Measurements from ENCODE around the gene CRTAC1. TPM values are rescaled to one million over a fixed set of nuclear protein-coding genes. Genes with fewer than 3 reads are reported as not detected.
"Not testable (repeated sequence)": the region's sequence is repeated elsewhere in the genome, so short reads cannot be mapped to it uniquely, and the experiment has no call there.

CRTAC1 gene
- total RNA-seq, 1 donor from 2014 or later = 2.3 TPM

DNA sequence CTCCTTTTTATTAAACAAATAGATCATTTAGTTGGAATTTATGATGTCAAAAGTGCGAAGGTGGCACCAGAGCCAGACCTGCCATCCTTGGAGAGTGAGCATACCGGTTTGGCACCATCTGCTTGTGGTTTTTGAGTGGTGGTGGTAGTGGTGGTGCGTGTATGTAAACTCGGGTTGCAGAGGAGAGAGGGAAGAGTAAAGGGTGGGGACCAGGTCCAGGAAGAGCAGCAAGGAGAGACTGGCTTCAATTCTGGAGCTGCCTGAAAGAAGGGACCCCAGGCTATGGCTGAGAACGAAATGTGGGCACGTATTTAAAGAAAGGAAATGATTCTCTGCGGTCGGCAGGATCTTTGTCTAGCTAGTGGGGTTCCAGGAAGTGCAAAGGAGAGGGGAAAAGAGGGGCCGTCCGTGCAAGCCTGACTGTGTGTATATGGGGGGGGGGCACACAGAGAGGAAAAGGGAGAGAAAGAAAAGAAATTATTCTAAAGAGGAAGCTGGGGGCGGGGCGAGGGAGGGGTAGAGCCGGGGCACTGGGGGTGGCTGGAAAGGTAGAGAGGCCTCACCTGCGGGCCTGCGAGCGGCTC, 181.2 kb downstream of the CRTAC1 start:
- peak overlapping the region; percentile 66 for H3K4me3 ChIP-seq
- H3K4me1 ChIP-seq = peaks cover 9% of the 10 kb centered on the region
- H3K9me3 ChIP-seq (replicated peaks) = no peaks in the 10 kb centered on the region
- H3K27ac ChIP-seq (replicated peaks) = no peak overlapping the region
- TF ChIP-seq, protein P1, sequence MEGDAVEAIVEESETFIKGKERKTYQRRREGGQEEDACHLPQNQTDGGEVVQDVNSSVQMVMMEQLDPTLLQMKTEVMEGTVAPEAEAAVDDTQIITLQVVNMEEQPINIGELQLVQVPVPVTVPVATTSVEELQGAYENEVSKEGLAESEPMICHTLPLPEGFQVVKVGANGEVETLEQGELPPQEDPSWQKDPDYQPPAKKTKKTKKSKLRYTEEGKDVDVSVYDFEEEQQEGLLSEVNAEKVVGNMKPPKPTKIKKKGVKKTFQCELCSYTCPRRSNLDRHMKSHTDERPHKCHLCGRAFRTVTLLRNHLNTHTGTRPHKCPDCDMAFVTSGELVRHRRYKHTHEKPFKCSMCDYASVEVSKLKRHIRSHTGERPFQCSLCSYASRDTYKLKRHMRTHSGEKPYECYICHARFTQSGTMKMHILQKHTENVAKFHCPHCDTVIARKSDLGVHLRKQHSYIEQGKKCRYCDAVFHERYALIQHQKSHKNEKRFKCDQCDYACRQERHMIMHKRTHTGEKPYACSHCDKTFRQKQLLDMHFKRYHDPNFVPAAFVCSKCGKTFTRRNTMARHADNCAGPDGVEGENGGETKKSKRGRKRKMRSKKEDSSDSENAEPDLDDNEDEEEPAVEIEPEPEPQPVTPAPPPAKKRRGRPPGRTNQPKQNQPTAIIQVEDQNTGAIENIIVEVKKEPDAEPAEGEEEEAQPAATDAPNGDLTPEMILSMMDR (IDR thresholded peaks at IDR 0.05; ENCODE audit: borderline replicate concordance) = no peak
- H3K36me3 ChIP-seq = no peaks in the 10 kb centered on the region
- DNase-seq = no peak
- peaks cover 95% of the 10 kb centered on the region for H3K27me3 ChIP-seq (ENCODE audit: low read depth)
- intact Hi-C loops (cut with micrococcal nuclease) = no loop called here

GRCh38 chr10:97844678-97845077, 185.7 kb downstream of the CRTAC1 start:
- peaks cover 12% of the 10 kb centered on the region for H3K4me1 ChIP-seq
- H3K36me3 ChIP-seq = no peaks in the 10 kb centered on the region
- no peak overlapping the region for H3K27ac ChIP-seq (replicated peaks)
- H3K27me3 ChIP-seq (ENCODE audit: low read depth) = peaks cover 53% of the 10 kb centered on the region
- TF ChIP-seq, protein P1 (IDR thresholded peaks at IDR 0.05; ENCODE audit: borderline replicate concordance) = no peak
- intact Hi-C loops (cut with micrococcal nuclease) = no loop called here
- no peaks in the 10 kb centered on the region for H3K9me3 ChIP-seq (replicated peaks)
- H3K4me3 ChIP-seq = no peak overlapping the region
- no peak for DNase-seq

DNA sequence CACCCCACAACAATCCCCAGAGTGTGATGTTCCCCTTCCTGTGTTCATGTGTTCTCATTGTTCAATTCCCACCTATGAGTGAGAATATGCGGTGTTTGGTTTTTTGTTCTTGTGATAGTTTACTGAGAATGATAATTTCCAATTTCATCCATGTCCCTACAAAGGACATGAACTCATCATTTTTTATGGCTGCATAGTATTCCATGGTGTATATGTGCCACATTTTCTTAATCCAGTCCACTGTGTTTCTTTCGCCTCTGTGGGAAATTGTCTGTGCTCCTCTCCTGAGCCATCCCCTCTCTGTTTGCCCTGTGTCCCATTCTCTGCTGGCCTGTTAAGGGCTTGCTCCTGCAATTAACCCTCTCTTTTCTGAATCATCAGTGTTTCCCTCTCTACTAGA, 186.4 kb downstream of the CRTAC1 start:
- peaks cover 48% of the 10 kb centered on the region for H3K27me3 ChIP-seq (ENCODE audit: low read depth)
- H3K9me3 ChIP-seq (replicated peaks); intact Hi-C loops (cut with micrococcal nuclease); DNase-seq; H3K4me3 ChIP-seq; H3K27ac ChIP-seq (replicated peaks); H3K36me3 ChIP-seq: not testable (repeated sequence)
- H3K4me1 ChIP-seq = peaks cover 12% of the 10 kb centered on the region

GRCh38 chr10:97843281-97843671, 187.1 kb downstream of the CRTAC1 start:
- intact Hi-C loops (cut with micrococcal nuclease) = no loop called here
- TF ChIP-seq, protein P1 (IDR thresholded peaks at IDR 0.05; ENCODE audit: borderline replicate concordance) = no peak
- Histone ChIP-seq H3K4me3 (no peak overlapping the region), H3K27me3 (ENCODE audit: low read depth) (peaks cover 41% of the 10 kb centered on the region), H3K4me1 (peaks cover 12% of the 10 kb centered on the region), H3K27ac (replicated peaks) (no peak overlapping the region), H3K36me3 (no peaks in the 10 kb centered on the region), H3K9me3 (replicated peaks) (no peaks in the 10 kb centered on the region)
- DNase-seq = no peak

- Histone ChIP-seq H3K9me3 (replicated peaks) (no peaks in the 10 kb centered on the region), H3K36me3 (no peaks in the 10 kb centered on the region), H3K4me1 (peaks cover 12% of the 10 kb centered on the region), H3K4me3 (no peak overlapping the region), H3K27me3 (ENCODE audit: low read depth) (peaks cover 41% of the 10 kb centered on the region), H3K27ac (replicated peaks) (no peak overlapping the region)
- intact Hi-C loops (cut with micrococcal nuclease) = no loop called here
- TF ChIP-seq, protein P1 (IDR thresholded peaks at IDR 0.05; ENCODE audit: borderline replicate concordance) = no peak
- no peak for DNase-seq
Observed at GRCh38 chr10:97842656-97843280, 187.7 kb downstream of the CRTAC1 start.

GRCh38 chr10:97842114-97842513, 188.3 kb downstream of the CRTAC1 start:
- H3K4me3 ChIP-seq; H3K9me3 ChIP-seq (replicated peaks); H3K36me3 ChIP-seq; intact Hi-C loops (cut with micrococcal nuclease); H3K27ac ChIP-seq (replicated peaks); DNase-seq: not testable (repeated sequence)
- Histone ChIP-seq H3K27me3 (ENCODE audit: low read depth) (peaks cover 42% of the 10 kb centered on the region), H3K4me1 (peaks cover 12% of the 10 kb centered on the region)

- H3K4me1 ChIP-seq = peaks cover 12% of the 10 kb centered on the region
- H3K9me3 ChIP-seq (replicated peaks); intact Hi-C loops (cut with micrococcal nuclease); DNase-seq; H3K4me3 ChIP-seq; H3K27ac ChIP-seq (replicated peaks); H3K36me3 ChIP-seq: not testable (repeated sequence)
- H3K27me3 ChIP-seq (ENCODE audit: low read depth) = peaks cover 42% of the 10 kb centered on the region
Observed at GRCh38 chr10:97841166-97841565, 189.3 kb downstream of the CRTAC1 start.
